ENCODE data around the gene IKZF2.

DNA sequence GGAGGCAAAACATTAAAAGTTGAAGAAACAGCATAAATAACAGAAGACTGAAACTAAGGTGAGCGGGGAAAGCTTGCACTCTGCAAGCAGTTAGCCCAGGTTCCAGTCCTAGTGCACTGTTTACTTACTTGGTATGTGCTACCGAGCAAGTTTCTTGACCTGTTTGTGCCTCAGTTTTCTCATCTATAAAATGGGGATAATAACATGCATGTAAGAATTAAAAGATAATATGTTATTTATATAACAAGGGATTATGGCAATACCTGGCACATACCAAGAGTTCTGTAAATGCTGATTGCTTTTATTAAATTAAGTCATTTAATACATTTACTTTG is 37.1 kb upstream of the IKZF2 start:
- TF ChIP-seq, protein P1, sequence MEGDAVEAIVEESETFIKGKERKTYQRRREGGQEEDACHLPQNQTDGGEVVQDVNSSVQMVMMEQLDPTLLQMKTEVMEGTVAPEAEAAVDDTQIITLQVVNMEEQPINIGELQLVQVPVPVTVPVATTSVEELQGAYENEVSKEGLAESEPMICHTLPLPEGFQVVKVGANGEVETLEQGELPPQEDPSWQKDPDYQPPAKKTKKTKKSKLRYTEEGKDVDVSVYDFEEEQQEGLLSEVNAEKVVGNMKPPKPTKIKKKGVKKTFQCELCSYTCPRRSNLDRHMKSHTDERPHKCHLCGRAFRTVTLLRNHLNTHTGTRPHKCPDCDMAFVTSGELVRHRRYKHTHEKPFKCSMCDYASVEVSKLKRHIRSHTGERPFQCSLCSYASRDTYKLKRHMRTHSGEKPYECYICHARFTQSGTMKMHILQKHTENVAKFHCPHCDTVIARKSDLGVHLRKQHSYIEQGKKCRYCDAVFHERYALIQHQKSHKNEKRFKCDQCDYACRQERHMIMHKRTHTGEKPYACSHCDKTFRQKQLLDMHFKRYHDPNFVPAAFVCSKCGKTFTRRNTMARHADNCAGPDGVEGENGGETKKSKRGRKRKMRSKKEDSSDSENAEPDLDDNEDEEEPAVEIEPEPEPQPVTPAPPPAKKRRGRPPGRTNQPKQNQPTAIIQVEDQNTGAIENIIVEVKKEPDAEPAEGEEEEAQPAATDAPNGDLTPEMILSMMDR (optimal IDR thresholded peaks at IDR 0.05 in 1 of 3, IDR thresholded peaks at IDR 0.05 in 1 of 3, conservative IDR thresholded peaks at IDR 0.05 in 1 of 3; ENCODE audit: extremely low read depth in 1 of 3, insufficient read depth in 2 of 3, low read length in 3 of 3): no peak
- TF ChIP-seq EZH2 (IDR thresholded peaks at IDR 0.05; ENCODE audit: low read length): no peak

Data from keratinocyte (primary cell).